GM12878 (cell line): Measurements from ENCODE around the gene GCH1. TPM values are rescaled to one million over a fixed set of nuclear protein-coding genes. Genes with fewer than 3 reads are reported as not detected.
A peak's percentile ranks its signal among the peaks of the same experiment; 100 is the strongest.

Experiments used
- ATAC-seq: fragments of 200-7000 bp; cut with Tn5 transposase; 3 replicates; pipeline ENCODE4 v1.9.1; 2020; ENCODE audit warnings: mild to moderate bottlenecking, moderate library complexity
- BruUV-seq: library from RNA; stranded (reverse); fragments of 400-500 nt; replicated peaks from 2 replicates; lab custom pipeline; 2021; lab: Mats Ljungman, UMichigan
- CTCF ChIA-PET: fragments of 300-600 bp; sonication (Branson Sonifier 250); formaldehyde crosslinking; extraction: SDS; loops from one replicate; lab custom pipeline; 2021; ENCODE audit warnings: inconsistent platforms; lab: Yijun Ruan, JAX
- POLR2A ChIA-PET: fragments of 350-600 bp; formaldehyde crosslinking; extraction: SDS; loops from one replicate; lab custom pipeline; 2021; ENCODE audit warnings: inconsistent platforms; lab: Charles Lee
- RAD21 ChIA-PET: fragments of 300-600 bp; sonication (Branson Sonifier 250); formaldehyde crosslinking; loops from one replicate; lab custom pipeline; 2023; ENCODE audit warnings: antibody characterized with exemption; ENCODE audit not compliant: unreplicated experiment; lab: Charles Lee
- SMC1A ChIA-PET: fragments of 300-600 bp; sonication (Branson Sonifier 250); formaldehyde crosslinking; loops from one replicate; lab custom pipeline; 2023; ENCODE audit not compliant: unreplicated experiment, uncharacterized antibody; lab: Charles Lee
- DNase-seq: peaks from one replicate; pipeline ENCODE4 v3.0.0-alpha.2; 2011; ENCODE audit warnings: low read depth, low spot score
- FAIRE-seq: peaks from 3 replicates; lab custom pipeline; 2011; peaks lifted over from hg19 to GRCh38; lab: Jason Lieb, UNC
- H2AFZ ChIP-seq: 2 replicates; pipeline ENCODE4 v1.6.0; 2011; ENCODE audit warnings: low read depth, low read length, control low read depth; ENCODE audit not compliant: control insufficient read depth
- H3K27ac ChIP-seq: 2 replicates; pipeline ENCODE4 v1.5.1; 2011; ENCODE audit warnings: control low read depth; ENCODE audit not compliant: control insufficient read depth, insufficient read depth
- H3K27me3 ChIP-seq, 2 experiments: replicated peaks in 1 of 2; 2 replicates each; pipeline versions ENCODE4 v1.6.0 to v1.6.1; 2011; ENCODE audit warnings: low read length in 1 of 2; ENCODE audit not compliant: control insufficient read depth in 2 of 2, insufficient read depth in 2 of 2
- H3K36me3 ChIP-seq, 2 experiments: 2 replicates each; pipeline ENCODE4 v1.5.1; 2011; ENCODE audit warnings: low read length in 1 of 2; ENCODE audit not compliant: control insufficient read depth in 2 of 2, insufficient read depth in 2 of 2
- H3K4me1 ChIP-seq: 2 replicates; pipeline ENCODE4 v1.6.1; 2011; ENCODE audit warnings: mild to moderate bottlenecking, low read length, moderate library complexity, mixed read lengths; ENCODE audit not compliant: control insufficient read depth, insufficient read depth
- H3K4me2 ChIP-seq: 2 replicates; pipeline ENCODE4 v1.6.0; 2011; ENCODE audit warnings: control low read depth; ENCODE audit not compliant: control insufficient read depth, insufficient read depth
- H3K4me3 ChIP-seq: fragments of 200-600 bp; sonication (generic); 2 replicates; pipeline ENCODE4 v1.5.1; 2016
- H3K79me2 ChIP-seq: 2 replicates; pipeline ENCODE4 v1.6.0; 2011; ENCODE audit warnings: low read length; ENCODE audit not compliant: control insufficient read depth, insufficient read depth
- H3K9ac ChIP-seq: 2 replicates; pipeline ENCODE4 v1.8.0; 2011; ENCODE audit warnings: low read length, control low read depth, mixed read lengths; ENCODE audit not compliant: control insufficient read depth, insufficient read depth
- H3K9me3 ChIP-seq: replicated peaks from 3 replicates; pipeline ENCODE4 v1.5.1; 2011; ENCODE audit warnings: mild to moderate bottlenecking, low read length; ENCODE audit not compliant: control insufficient read depth, insufficient read depth
- H4K20me1 ChIP-seq: 2 replicates; pipeline ENCODE4 v1.6.0; 2011; ENCODE audit not compliant: control insufficient read depth, insufficient read depth
- ATF7 ChIP-seq: fragments of 450-650 bp; IDR thresholded peaks from 2 replicates; pipeline ENCODE4 v1.6.1; 2016; ENCODE audit warnings: low read depth, mild to moderate bottlenecking
- CTCF ChIP-seq, 3 experiments: IDR thresholded peaks in 2 of 3; conservative IDR thresholded peaks in 1 of 3; 2 replicates each; pipeline ENCODE4 v1.5.1; 2011; ENCODE audit warnings: low read depth in 3 of 3, low read length in 3 of 3, mild to moderate bottlenecking in 3 of 3, control low read depth in 2 of 3, moderate library complexity in 2 of 3, inconsistent platforms in 1 of 3, mixed read lengths in 1 of 3; ENCODE audit not compliant: control insufficient read depth in 2 of 3, insufficient read depth in 1 of 3; ENCODE audit errors: extremely low read depth in 1 of 3
- ELK1 ChIP-seq: IDR thresholded peaks from 2 replicates; pipeline ENCODE4 v1.6.1; 2012; ENCODE audit warnings: low read depth, low read length, improper control_type of control experiment
- EZH2 ChIP-seq: IDR thresholded peaks from 2 replicates; pipeline ENCODE4 v1.6.1; 2012; ENCODE audit warnings: low read depth, mild to moderate bottlenecking, control low read depth, inconsistent platforms, low read length, borderline replicate concordance; ENCODE audit not compliant: control insufficient read depth
- FOXM1 ChIP-seq: IDR thresholded peaks from 2 replicates; pipeline ENCODE4 v1.6.1; 2012; ENCODE audit warnings: low read depth, mild to moderate bottlenecking, inconsistent platforms, low read length, moderate library complexity
- JUNB ChIP-seq: IDR thresholded peaks from 2 replicates; pipeline ENCODE4 v1.6.1; 2016; ENCODE audit warnings: antibody characterized with exemption, mild to moderate bottlenecking
- RAD51 ChIP-seq: fragments of 450-650 bp; IDR thresholded peaks from 2 replicates; pipeline ENCODE4 v1.6.1; 2016; ENCODE audit warnings: moderate library complexity, mild to moderate bottlenecking, inconsistent platforms
- SUPT20H ChIP-seq: IDR thresholded peaks from 2 replicates; pipeline ENCODE4 v1.6.1; 2011; ENCODE audit warnings: low read depth, mild to moderate bottlenecking, low read length, moderate library complexity, borderline replicate concordance; ENCODE audit not compliant: control insufficient read depth
- TAF1 ChIP-seq: IDR thresholded peaks from 2 replicates; pipeline ENCODE4 v1.6.1; 2011; ENCODE audit warnings: mild to moderate bottlenecking, low read depth, low read length, borderline replicate concordance
- WGBS: methylation state at CpG from one replicate; pipeline ENCODE4 v1.1.6; 2016; ENCODE audit warnings: low lambda C conversion rate; ENCODE audit not compliant: insufficient replicate concordance, insufficient coverage; ENCODE audit errors: missing lambda C conversion rate; 5-methylcytosine and 5-hydroxymethylcytosine counted together
- in situ Hi-C: fragments of 300-500 bp; cut with MboI; formaldehyde crosslinking; loops from 9 replicates; pipeline ENCODE4 v1.14.3; 2018; ENCODE audit warnings: mixed read lengths
- intact Hi-C: fragments of 100-400 bp; cut with micrococcal nuclease; formaldehyde crosslinking; loops from one replicate; pipeline ENCODE4 v1.14.2; 2022; ENCODE audit not compliant: unreplicated experiment
- polyA plus RNA-seq, 11 experiments: library from polyadenylated mRNA; depleted of rRNA in 4 of 11; unstranded in 6 of 11; stranded (reverse) in 5 of 11; fragments of >200 nt; fragmentation: Nextera tagmentation in 4 of 11; fragmentation: Illumina TruSeq in 1 of 11; extraction: Ambion mirVana in 4 of 11; extraction: Trizol in 1 of 11; gene quantifications; 1 replicate in 1 of 11; 2 replicates in 10 of 11; pipeline versions ENCODE4 v1.2.1 to v1.2.3, GENCODE V29; 2011 to 2016; ENCODE audit warnings: inconsistent platforms in 2 of 11, missing spikeins in 2 of 11, low read depth in 1 of 11
- total RNA-seq, 4 experiments: library from RNA; depleted of rRNA in 3 of 4; stranded (reverse); fragments of >200 nt in 3 of 4; fragmentation: Illumina TruSeq in 1 of 4; extraction: Trizol in 1 of 4; gene quantifications; 2 replicates each; pipeline versions ENCODE4 v1.2.1 to v1.2.3, GENCODE V29; 2013 to 2021

Gene GCH1
- total and polyA plus RNA-seq, 10 of the 15 experiments (the other 5 are each of a cell fraction or from before 2014, with no cell fraction given), result 25.1 to 37.0 (median 33.8) TPM

GRCh38 chr14:54815016-54815415 lies 87.6 kb downstream of the GCH1 start (continued):
- no peak for TF ChIP-seq EZH2
- no peak for TF ChIP-seq SUPT20H
- TF ChIP-seq FOXM1, result no peak
- no peak for TF ChIP-seq RAD51
- TF ChIP-seq ELK1, result no peak
- no peak for TF ChIP-seq JUNB
- no peak for TF ChIP-seq ATF7

GRCh38 chr14:54814076-54814475 lies 88.5 kb downstream of the GCH1 start:
- Histone ChIP-seq H3K4me3 (no peak overlapping the region), H3K27me3 (no peaks in the 10 kb centered on the region), H3K4me2 (no peak overlapping the region), H3K9me3 (no peaks in the 10 kb centered on the region), H3K27ac (no peak overlapping the region), H3K9ac (no peak overlapping the region), H3K36me3 (no peaks in the 10 kb centered on the region), H3K79me2 (no peaks in the 10 kb centered on the region), H4K20me1 (no peaks in the 10 kb centered on the region), H2AFZ (no peak overlapping the region), H3K4me1 (no peaks in the 10 kb centered on the region)
- RAD21 ChIA-PET, result interaction anchor here (1.0 kb wide), 1 partner anchor 32 kb away, joined by 3 read pairs; no protein-coding TSS in a partner anchor
- TF ChIP-seq TAF1 (no peak), CTCF (IDR thresholded peaks at IDR 0.05 in 2 of 3, conservative IDR thresholded peaks at IDR 0.05 in 1 of 3; ENCODE audit: control insufficient read depth in 2 of 3, extremely low read depth in 1 of 3, insufficient read depth in 1 of 3, low read depth in 3 of 3, low read length in 3 of 3) (peak in 2 of 3 experiments; percentile 5 to 25; a peak in 1 of 6 replicates)
- no TSS peak for BruUV-seq
- FAIRE-seq (no peak), ATAC-seq (peak; percentile 68), DNase-seq (no peak)
- POLR2A ChIA-PET, result no interaction called here
- intact Hi-C loops (no loop called here), in situ Hi-C loops (no loop called here)
- CTCF ChIA-PET, result interaction anchor here (0.7 to 1.7 kb wide), 3 partner anchors 9 to 90 kb away, joined by 3 to 6 read pairs (median 6); no protein-coding TSS in a partner anchor
- 49% methylated on average over 5 of the region's 5 CpGs for WGBS
- SMC1A ChIA-PET, result interaction anchor here (0.9 kb wide), 1 partner anchor 75 kb away, joined by 3 read pairs; no protein-coding TSS in a partner anchor
